Natural killer cell (primary cell): ENCODE data around the gene ARL13B. TPM values are rescaled to one million over a fixed set of nuclear protein-coding genes. Genes with fewer than 3 reads are reported as not detected.
"Not testable (repeated sequence)": the region's sequence is repeated elsewhere in the genome, so short reads cannot be mapped to it uniquely, and the experiment has no call there.

Source experiments
- ATAC-seq, 3 donors: fragments of 150-1000 bp in 2 of 3; fragments of 200-7000 bp in 1 of 3; cut with Tn5 transposase; 1 replicate in 1 of 3; 2 replicates in 2 of 3; pipeline ENCODE4 v1.10.0; 2021; ENCODE audit warnings: mild to moderate bottlenecking in 2 of 3, moderate library complexity in 2 of 3
- DNase-seq, 2 donors: peaks; one replicate each; pipeline versions ENCODE4 v3.0.0 to v3.0.0-alpha.2; 2013 to 2021; ENCODE audit warnings: mixed read lengths in 1 of 2
- H3K27ac ChIP-seq: one replicate; pipeline ENCODE4 v1.5.1; 2013; ENCODE audit warnings: mild to moderate bottlenecking, low read length
- H3K27me3 ChIP-seq: one replicate; pipeline ENCODE4 v1.6.1; 2013; ENCODE audit warnings: low read length; ENCODE audit not compliant: control insufficient read depth, insufficient read depth
- H3K36me3 ChIP-seq: one replicate; pipeline ENCODE4 v1.6.1; 2013; ENCODE audit warnings: low read length; ENCODE audit not compliant: control insufficient read depth, insufficient read depth
- H3K4me1 ChIP-seq: one replicate; pipeline ENCODE4 v1.6.1; 2013; ENCODE audit warnings: low read length; ENCODE audit not compliant: control insufficient read depth, insufficient read depth
- H3K4me3 ChIP-seq: one replicate; pipeline ENCODE4 v1.5.1; 2013; ENCODE audit warnings: low read length
- H3K9me3 ChIP-seq: one replicate; pipeline ENCODE4 v1.6.1; 2013; ENCODE audit warnings: low read length; ENCODE audit not compliant: control insufficient read depth, insufficient read depth
- H3K27ac Mint-ChIP-seq, 2 donors: one replicate each; pipeline ENCODE4 v1.8.0; 2022; ENCODE audit warnings: mild to moderate bottlenecking in 2 of 2, mixed read lengths in 2 of 2, moderate library complexity in 1 of 2
- H3K27me3 Mint-ChIP-seq, 2 donors: one replicate each; pipeline ENCODE4 v1.8.0; 2022; ENCODE audit warnings: low read depth in 2 of 2, mixed read lengths in 2 of 2
- H3K36me3 Mint-ChIP-seq: one replicate; pipeline ENCODE4 v1.8.0; 2022; ENCODE audit warnings: mixed read lengths
- H3K4me1 Mint-ChIP-seq, 2 donors: one replicate each; pipeline ENCODE4 v1.8.0; 2022; ENCODE audit warnings: mixed read lengths in 2 of 2
- H3K4me3 Mint-ChIP-seq: one replicate; pipeline ENCODE4 v1.8.0; 2022; ENCODE audit warnings: mild to moderate bottlenecking, moderate library complexity, mixed read lengths
- H3K9me3 Mint-ChIP-seq, 2 donors: one replicate each; pipeline ENCODE4 v1.8.0; 2022; ENCODE audit warnings: mixed read lengths in 2 of 2
- WGBS: methylation state at CpG from one replicate; pipeline ENCODE4 v1.1.7; 2013; ENCODE audit warnings: missing lambda C conversion rate; ENCODE audit not compliant: insufficient coverage; 5-methylcytosine and 5-hydroxymethylcytosine counted together
- intact Hi-C: fragments of 100-400 bp; cut with micrococcal nuclease; formaldehyde crosslinking; loops from one replicate; pipeline ENCODE4 v1.14.2; 2022
- total RNA-seq, 4 donors: library from RNA; stranded (reverse); fragments of 120-200 nt in 1 of 4; gene quantifications; one replicate each; pipeline versions ENCODE4 v1.2.3 to v1.2.4, GENCODE V29; 2013 to 2022
- TF ChIP-seq, protein P1 (sequence below): fragments of 200-600 bp; IDR thresholded peaks from one replicate; pipeline ENCODE4 v1.8.0; 2022; ENCODE audit warnings: antibody characterized with exemption

ARL13B gene
- total RNA-seq, 3 donors from 2014 or later (not counting 1 experiment from before 2014, with no cell fraction given): 8.3 to 14.3 (median 10.5) TPM

DNA sequence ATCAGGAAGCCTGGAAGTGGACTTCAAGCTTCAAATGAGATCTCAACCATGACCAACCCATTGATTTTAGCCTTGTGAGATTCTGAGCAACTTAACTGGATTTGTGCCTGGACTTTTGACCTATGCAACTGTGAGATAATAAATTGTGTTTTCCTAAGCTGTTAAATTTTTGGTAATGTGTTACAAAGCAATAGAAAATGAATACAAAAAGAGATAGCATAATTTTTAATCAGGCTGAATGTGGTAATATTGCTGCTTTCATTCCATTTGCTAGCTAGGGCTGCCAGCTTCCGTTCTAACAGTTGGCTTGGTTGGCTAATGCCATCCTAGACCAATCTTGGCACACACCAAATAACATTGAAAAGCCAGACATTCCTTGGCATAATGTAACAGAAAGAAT, 18.5 kb upstream of the ARL13B start:
- Mint-ChIP-seq H3K4me1 (no peaks in the 10 kb centered on the region), H3K27me3 (peaks cover 0 to 5% of the 10 kb centered on the region in 2 donors), H3K36me3 (no peaks in the 10 kb centered on the region), H3K9me3 (no peaks in the 10 kb centered on the region), H3K27ac (no peak overlapping the region), H3K4me3 (no peak overlapping the region)
- H3K4me3 ChIP-seq: no peak overlapping the region
- TF ChIP-seq, protein P1, sequence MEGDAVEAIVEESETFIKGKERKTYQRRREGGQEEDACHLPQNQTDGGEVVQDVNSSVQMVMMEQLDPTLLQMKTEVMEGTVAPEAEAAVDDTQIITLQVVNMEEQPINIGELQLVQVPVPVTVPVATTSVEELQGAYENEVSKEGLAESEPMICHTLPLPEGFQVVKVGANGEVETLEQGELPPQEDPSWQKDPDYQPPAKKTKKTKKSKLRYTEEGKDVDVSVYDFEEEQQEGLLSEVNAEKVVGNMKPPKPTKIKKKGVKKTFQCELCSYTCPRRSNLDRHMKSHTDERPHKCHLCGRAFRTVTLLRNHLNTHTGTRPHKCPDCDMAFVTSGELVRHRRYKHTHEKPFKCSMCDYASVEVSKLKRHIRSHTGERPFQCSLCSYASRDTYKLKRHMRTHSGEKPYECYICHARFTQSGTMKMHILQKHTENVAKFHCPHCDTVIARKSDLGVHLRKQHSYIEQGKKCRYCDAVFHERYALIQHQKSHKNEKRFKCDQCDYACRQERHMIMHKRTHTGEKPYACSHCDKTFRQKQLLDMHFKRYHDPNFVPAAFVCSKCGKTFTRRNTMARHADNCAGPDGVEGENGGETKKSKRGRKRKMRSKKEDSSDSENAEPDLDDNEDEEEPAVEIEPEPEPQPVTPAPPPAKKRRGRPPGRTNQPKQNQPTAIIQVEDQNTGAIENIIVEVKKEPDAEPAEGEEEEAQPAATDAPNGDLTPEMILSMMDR: no peak
- no peaks in the 10 kb centered on the region for H3K36me3 ChIP-seq
- H3K27me3 ChIP-seq: no peaks in the 10 kb centered on the region
- intact Hi-C loops: no loop called here
- no peaks in the 10 kb centered on the region for H3K4me1 ChIP-seq
- H3K9me3 ChIP-seq: no peaks in the 10 kb centered on the region
- ATAC-seq (no peak), DNase-seq (no peak)
- no peak overlapping the region for H3K27ac ChIP-seq
- 80% methylated on average over 1 of the region's 1 CpG for WGBS

DNA sequence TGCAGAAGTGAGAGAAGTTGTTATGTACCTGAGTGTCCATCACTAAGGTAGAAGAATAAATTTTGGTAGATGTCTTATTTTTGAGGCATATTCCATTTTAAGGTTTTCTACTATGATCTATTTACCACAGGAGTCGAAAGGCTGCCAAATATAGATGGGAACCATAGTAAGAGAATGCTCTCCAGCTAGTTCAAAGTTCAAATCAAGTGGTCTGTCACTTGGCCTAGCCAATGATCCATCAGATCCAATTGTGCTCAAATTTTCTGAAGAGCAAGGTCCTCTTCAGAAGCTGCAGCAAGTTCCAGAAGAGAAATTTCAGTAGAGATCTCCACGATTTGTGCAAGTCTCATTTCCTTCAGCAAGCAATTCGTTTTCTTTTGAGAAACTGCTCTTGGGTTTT, 17.2 kb upstream of the ARL13B start:
- H3K27me3 Mint-ChIP-seq: peaks cover 0 to 5% of the 10 kb centered on the region in 2 donors
- Histone ChIP-seq H3K9me3 (no peaks in the 10 kb centered on the region), H3K36me3 (no peaks in the 10 kb centered on the region), H3K27ac (no peak overlapping the region), H3K4me1 (no peaks in the 10 kb centered on the region), H3K4me3 (no peak overlapping the region), H3K27me3 (no peaks in the 10 kb centered on the region)
- H3K4me3 Mint-ChIP-seq: no peak overlapping the region
- H3K9me3 Mint-ChIP-seq: no peaks in the 10 kb centered on the region
- 72% methylated on average over 3 of the region's 3 CpGs for WGBS
- TF ChIP-seq, protein P1: no peak
- H3K36me3 Mint-ChIP-seq: no peaks in the 10 kb centered on the region
- H3K27ac Mint-ChIP-seq: no peak overlapping the region
- no peaks in the 10 kb centered on the region for H3K4me1 Mint-ChIP-seq
- DNase-seq (no peak), ATAC-seq (no peak)
- intact Hi-C loops: no loop called here

DNA sequence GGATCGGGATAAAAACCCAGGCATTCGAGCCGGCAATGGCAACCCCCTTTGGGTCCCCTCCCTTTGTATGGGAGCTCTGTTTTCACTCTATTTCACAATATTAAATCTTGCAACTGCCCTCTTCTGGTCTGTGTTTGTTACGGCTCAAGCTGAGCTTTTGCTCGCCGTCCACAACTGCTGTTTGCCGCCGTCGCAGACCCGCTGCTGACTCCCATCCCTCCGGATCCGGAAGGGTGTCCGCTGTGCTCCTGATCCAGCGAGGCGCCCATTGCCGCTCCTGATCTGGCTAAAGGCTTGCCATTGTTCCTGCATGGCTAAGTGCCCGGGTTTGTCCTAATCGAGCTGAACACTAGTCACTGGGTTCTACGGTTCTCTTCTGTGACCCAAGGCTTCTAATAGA, 14.8 kb upstream of the ARL13B start:
- WGBS: 93% methylated on average over 19 of the region's 19 CpGs
- H3K27ac ChIP-seq, intact Hi-C loops, H3K4me3 ChIP-seq, H3K27ac Mint-ChIP-seq, H3K36me3 ChIP-seq, H3K27me3 Mint-ChIP-seq, H3K27me3 ChIP-seq, H3K4me1 Mint-ChIP-seq, H3K9me3 Mint-ChIP-seq, ATAC-seq, H3K36me3 Mint-ChIP-seq, H3K4me3 Mint-ChIP-seq, H3K9me3 ChIP-seq, DNase-seq, H3K4me1 ChIP-seq: not testable (repeated sequence)

DNA sequence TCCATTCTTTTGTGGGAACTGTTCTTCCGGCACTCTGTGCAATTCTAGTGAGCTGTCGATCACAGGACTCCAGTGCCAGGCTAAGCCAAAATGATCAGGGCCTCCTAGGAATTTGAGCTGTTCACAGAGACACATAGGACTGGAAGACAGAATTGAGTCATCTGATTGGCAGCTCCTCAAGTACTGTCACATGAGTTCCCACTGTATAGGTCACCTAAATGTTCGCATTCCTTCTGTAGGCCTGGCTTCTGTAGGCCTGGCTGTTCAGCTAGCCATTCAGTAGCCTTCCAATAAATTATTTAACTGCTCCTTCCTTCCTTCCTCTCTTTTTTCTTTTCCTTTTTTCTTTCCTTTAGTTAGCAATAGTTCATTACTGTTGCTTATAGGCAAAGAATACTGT, 10.5 kb upstream of the ARL13B start:
- no peaks in the 10 kb centered on the region for H3K9me3 Mint-ChIP-seq
- ATAC-seq: no peak
- TF ChIP-seq, protein P1: no peak
- intact Hi-C loops: no loop called here
- 61% methylated on average over 3 of the region's 3 CpGs for WGBS
- DNase-seq: no peak
- peaks cover 9 to 14% of the 10 kb centered on the region in 2 donors for H3K4me1 Mint-ChIP-seq
- no peak overlapping the region for H3K27ac ChIP-seq
- no peak overlapping the region for H3K4me3 ChIP-seq
- no peak overlapping the region for H3K27ac Mint-ChIP-seq
- H3K27me3 Mint-ChIP-seq: peaks cover 13 to 18% of the 10 kb centered on the region in 2 donors
- no peaks in the 10 kb centered on the region for H3K9me3 ChIP-seq
- no peaks in the 10 kb centered on the region for H3K36me3 Mint-ChIP-seq
- H3K36me3 ChIP-seq: no peaks in the 10 kb centered on the region
- peaks cover 11% of the 10 kb centered on the region for H3K27me3 ChIP-seq
- peaks cover 11% of the 10 kb centered on the region for H3K4me1 ChIP-seq
- no peak overlapping the region for H3K4me3 Mint-ChIP-seq
